GM06990 (cell line): Measurements from ENCODE around the gene RBMX.
"Not testable (repeated sequence)": the region's sequence is repeated elsewhere in the genome, so short reads cannot be mapped to it uniquely, and the experiment has no call there.

Experiments used
- DNase-seq: peaks from one replicate; pipeline ENCODE4 v3.0.0-alpha.2; 2011; ENCODE audit not compliant: insufficient read length; ENCODE audit errors: extremely low read depth
- H3K27me3 ChIP-seq: replicated peaks from 2 replicates; pipeline ENCODE4 v1.6.0; 2011; ENCODE audit warnings: low read length; ENCODE audit not compliant: control insufficient read depth, insufficient read depth
- H3K36me3 ChIP-seq: 2 replicates; pipeline ENCODE4 v1.5.1; 2011; ENCODE audit warnings: low read length; ENCODE audit not compliant: control insufficient read depth, insufficient read depth
- H3K4me3 ChIP-seq: replicated peaks from 2 replicates; pipeline ENCODE4 v1.5.1; 2011; ENCODE audit warnings: low read depth, mild to moderate bottlenecking, control low read depth, low read length
- CTCF ChIP-seq: IDR thresholded peaks from 2 replicates; pipeline ENCODE4 v1.5.1; 2011; ENCODE audit warnings: low read length, control low read depth, mild to moderate bottlenecking, inconsistent platforms; ENCODE audit not compliant: insufficient read depth, poor library complexity, severe bottlenecking

The RBMX gene

GRCh38 chrX:136909706-136910564 lies 29.4 kb upstream of the RBMX start:
- Histone ChIP-seq H3K4me3 (peak overlapping the region; percentile 73), H3K27me3 (no peaks in the 10 kb centered on the region), H3K36me3 (no peaks in the 10 kb centered on the region)
- peak; percentile 49 for DNase-seq
- no peak for TF ChIP-seq CTCF

GRCh38 chrX:136909119-136909705 lies 28.7 kb upstream of the RBMX start:
- Histone ChIP-seq H3K27me3 (no peaks in the 10 kb centered on the region), H3K4me3 (peak overlapping the region; percentile 73), H3K36me3 (no peaks in the 10 kb centered on the region)
- DNase-seq = peak; percentile 78
- no peak for TF ChIP-seq CTCF

GRCh38 chrX:136907621-136908020 lies 27.1 kb upstream of the RBMX start:
- no peak for TF ChIP-seq CTCF
- Histone ChIP-seq H3K27me3 (no peaks in the 10 kb centered on the region), H3K36me3 (no peaks in the 10 kb centered on the region), H3K4me3 (no peak overlapping the region)
- DNase-seq = no peak

- H3K36me3 ChIP-seq = no peaks in the 10 kb centered on the region
- TF ChIP-seq CTCF = no peak
- H3K27me3 ChIP-seq = no peaks in the 10 kb centered on the region
- DNase-seq = no peak
- H3K4me3 ChIP-seq = no peak overlapping the region
Measured at GRCh38 chrX:136906921-136907510, 26.5 kb upstream of the RBMX start.

- not testable (repeated sequence) for H3K36me3 ChIP-seq, DNase-seq, H3K4me3 ChIP-seq, H3K27me3 ChIP-seq
Measured at GRCh38 chrX:136904067-136904466, 23.5 kb upstream of the RBMX start.

- H3K4me3 ChIP-seq, DNase-seq, H3K36me3 ChIP-seq, H3K27me3 ChIP-seq: not testable (repeated sequence)
Measured at GRCh38 chrX:136900071-136900470, 19.5 kb upstream of the RBMX start.
